HL-60 (cell line): ENCODE measurements around the gene CTDSP1.

Experiments used
- CTCF ChIP-seq: IDR thresholded peaks from one replicate; pipeline ENCODE4 v1.5.1; 2011; ENCODE audit warnings: low read length, control low read depth, inconsistent platforms; ENCODE audit not compliant: insufficient read depth
- POLR2AphosphoS5 ChIP-seq: IDR thresholded peaks from 2 replicates; pipeline ENCODE4 v1.6.1; 2012; ENCODE audit warnings: low read depth
- REST ChIP-seq: IDR thresholded peaks from 2 replicates; pipeline ENCODE4 v1.6.1; 2012; ENCODE audit warnings: low read depth; ENCODE audit not compliant: insufficient replicate concordance
- SPI1 ChIP-seq: IDR thresholded peaks from 2 replicates; pipeline ENCODE4 v1.6.1; 2012; ENCODE audit warnings: low read depth, mild to moderate bottlenecking, borderline replicate concordance

DNA sequence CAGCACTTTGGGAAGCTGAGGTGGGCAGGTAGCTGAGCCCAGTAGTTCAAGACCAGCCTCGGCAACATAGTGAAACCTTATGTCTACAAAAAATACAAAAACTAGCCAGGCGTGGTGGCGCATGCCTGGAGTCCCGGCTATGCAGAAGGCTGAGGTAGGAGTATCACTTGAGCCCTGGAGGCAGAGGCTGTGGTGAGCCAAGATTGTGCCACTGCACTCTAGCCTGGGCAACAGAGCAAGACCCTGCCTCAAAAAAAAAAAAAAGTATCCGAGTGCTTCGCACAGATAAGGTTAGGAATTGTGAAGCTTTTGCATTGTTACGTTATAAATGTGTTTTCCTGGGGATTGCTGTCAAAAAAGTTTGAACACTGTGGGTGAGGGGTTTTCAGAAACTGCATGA is 4.1 kb downstream of the CTDSP1 start:
- TF ChIP-seq CTCF (no peak), POLR2AphosphoS5 (no peak), SPI1 (no peak), REST (no peak)
